Measurements from ENCODE around the gene AK5.

DNA sequence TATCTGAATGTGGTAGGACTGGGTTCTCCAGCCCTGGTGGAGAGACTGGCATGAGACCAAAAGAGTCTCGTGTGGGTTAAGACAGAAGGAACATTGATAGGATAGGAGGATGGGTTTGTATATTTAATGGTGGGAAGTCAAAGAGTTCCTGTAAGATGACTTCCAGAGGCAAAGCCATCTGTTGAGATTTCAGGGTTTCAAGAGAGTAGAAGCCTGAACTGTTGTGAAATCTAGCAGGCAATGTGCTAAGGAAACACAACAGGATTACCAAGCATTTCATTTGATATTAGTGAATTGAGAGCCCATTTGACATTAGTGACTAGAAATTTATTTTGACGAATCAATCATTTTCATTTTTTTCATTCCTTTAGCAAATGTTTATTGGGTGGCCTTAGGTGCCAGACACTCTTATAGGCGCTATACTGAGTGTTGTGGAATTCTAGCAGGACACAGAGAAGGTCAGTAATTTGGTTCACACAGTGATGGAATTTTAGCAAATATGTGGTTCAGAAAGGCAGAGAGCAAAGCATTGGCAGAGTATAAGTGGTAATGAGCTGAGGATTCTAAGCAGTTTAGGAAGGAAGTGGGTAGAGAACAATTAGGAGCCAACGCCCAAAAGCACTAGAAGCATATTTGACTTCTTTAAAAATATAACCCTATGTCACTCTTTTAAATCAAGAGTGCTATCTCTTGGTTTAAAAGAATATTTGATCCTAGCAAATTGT is 149.3 kb downstream of the AK5 start:
- TF ChIP-seq, protein P1, sequence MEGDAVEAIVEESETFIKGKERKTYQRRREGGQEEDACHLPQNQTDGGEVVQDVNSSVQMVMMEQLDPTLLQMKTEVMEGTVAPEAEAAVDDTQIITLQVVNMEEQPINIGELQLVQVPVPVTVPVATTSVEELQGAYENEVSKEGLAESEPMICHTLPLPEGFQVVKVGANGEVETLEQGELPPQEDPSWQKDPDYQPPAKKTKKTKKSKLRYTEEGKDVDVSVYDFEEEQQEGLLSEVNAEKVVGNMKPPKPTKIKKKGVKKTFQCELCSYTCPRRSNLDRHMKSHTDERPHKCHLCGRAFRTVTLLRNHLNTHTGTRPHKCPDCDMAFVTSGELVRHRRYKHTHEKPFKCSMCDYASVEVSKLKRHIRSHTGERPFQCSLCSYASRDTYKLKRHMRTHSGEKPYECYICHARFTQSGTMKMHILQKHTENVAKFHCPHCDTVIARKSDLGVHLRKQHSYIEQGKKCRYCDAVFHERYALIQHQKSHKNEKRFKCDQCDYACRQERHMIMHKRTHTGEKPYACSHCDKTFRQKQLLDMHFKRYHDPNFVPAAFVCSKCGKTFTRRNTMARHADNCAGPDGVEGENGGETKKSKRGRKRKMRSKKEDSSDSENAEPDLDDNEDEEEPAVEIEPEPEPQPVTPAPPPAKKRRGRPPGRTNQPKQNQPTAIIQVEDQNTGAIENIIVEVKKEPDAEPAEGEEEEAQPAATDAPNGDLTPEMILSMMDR (IDR thresholded peaks at IDR 0.05; ENCODE audit: low read depth, low read length, poor library complexity, severe bottlenecking): no peak
- TF ChIP-seq EZH2phosphoT487 (IDR thresholded peaks at IDR 0.05; ENCODE audit: borderline replicate concordance, low read length): no peak
